Mesodermal cell (in vitro differentiated cells): Measurements from ENCODE around the gene NOCT. TPM values are rescaled to one million over a fixed set of nuclear protein-coding genes. Genes with fewer than 3 reads are reported as not detected.

Experiments
- H3K27ac ChIP-seq: 2 replicates; pipeline ENCODE4 v1.7.0; 2013; ENCODE audit warnings: mild to moderate bottlenecking, low read depth, low read length, moderate library complexity; ENCODE audit not compliant: severe bottlenecking
- H3K36me3 ChIP-seq: 2 replicates; pipeline ENCODE4 v1.7.1; 2013; ENCODE audit warnings: mild to moderate bottlenecking, low read length, moderate library complexity; ENCODE audit not compliant: control insufficient read depth, insufficient read depth
- H3K4me1 ChIP-seq: one replicate; pipeline ENCODE4 v1.7.1; 2013; ENCODE audit warnings: mild to moderate bottlenecking, low read length; ENCODE audit not compliant: insufficient read depth, control insufficient read depth, poor library complexity, severe bottlenecking
- H3K4me3 ChIP-seq: 2 replicates; pipeline ENCODE4 v1.7.0; 2013; ENCODE audit warnings: low read length, control low read depth, mild to moderate bottlenecking; ENCODE audit not compliant: insufficient read depth, poor library complexity, severe bottlenecking; ENCODE audit errors: extremely low read depth
- H3K9me3 ChIP-seq: 2 replicates; pipeline ENCODE4 v1.7.1; 2013; ENCODE audit warnings: mild to moderate bottlenecking, low read length, moderate library complexity; ENCODE audit not compliant: control insufficient read depth
- WGBS, 2 experiments: methylation state at CpG; one replicate each; pipeline ENCODE4 v1.1.5; 2013; ENCODE audit warnings: missing lambda C conversion rate in 2 of 2; ENCODE audit not compliant: insufficient coverage in 2 of 2; 5-methylcytosine and 5-hydroxymethylcytosine counted together
- polyA plus RNA-seq, 2 experiments: library from polyadenylated mRNA; stranded (reverse); fragments of 50-300 nt; gene quantifications; one replicate each; pipeline ENCODE4 v1.2.3, GENCODE V29; 2013

The NOCT gene
- polyA plus RNA-seq (2013, experiment 1 of 2) = 7.7 TPM
- polyA plus RNA-seq (2013, experiment 2 of 2) = 6.7 TPM

GRCh38 chr4:139015269-139015947 is at the start of gene NOCT:
Gene NOCT, plus strand, starts transcription at chr4:139015781. Its CDS starts 201 bp downstream, at chr4:139015982.
- Histone ChIP-seq H3K36me3 (peaks cover 9% of the 10 kb centered on the region), H3K27ac (peak within 1 kb of the TSS; percentile 100), H3K9me3 (no peaks in the 10 kb centered on the region), H3K4me1 (peaks cover 41% of the 10 kb centered on the region), H3K4me3 (peak within 1 kb of the TSS; percentile 67)
- WGBS, 2 experiments = 1% methylated on average over 55 to 62 of the region's 62 CpGs

- Histone ChIP-seq H3K9me3 (peaks cover 4% of the 10 kb centered on the region), H3K4me3 (no peak overlapping the region), H3K27ac (no peak overlapping the region), H3K4me1 (no peaks in the 10 kb centered on the region), H3K36me3 (no peaks in the 10 kb centered on the region)
- WGBS, 2 experiments = no CpG with 5 or more reads among the region's 3 CpGs
These were observed 48.3 kb upstream of the NOCT start for GRCh38 chr4:138967313-138967712.

GRCh38 chr4:138972956-138973801 is 42.4 kb upstream of the NOCT start:
- WGBS, 2 experiments = 31 to 47% methylated on average over 8 to 9 of the region's 9 CpGs
- Histone ChIP-seq H3K27ac (no peak overlapping the region), H3K4me3 (no peak overlapping the region), H3K9me3 (no peaks in the 10 kb centered on the region), H3K4me1 (peaks cover 7% of the 10 kb centered on the region), H3K36me3 (no peaks in the 10 kb centered on the region)

GRCh38 chr4:138975225-138975624 is 40.4 kb upstream of the NOCT start:
- Histone ChIP-seq H3K27ac (no peak overlapping the region), H3K4me3 (no peak overlapping the region), H3K9me3 (no peaks in the 10 kb centered on the region), H3K36me3 (no peaks in the 10 kb centered on the region), H3K4me1 (peaks cover 7% of the 10 kb centered on the region)
- 68 to 89% methylated on average over 3 of the region's 4 CpGs for WGBS, 2 experiments

GRCh38 chr4:138976526-138976925 is 39.1 kb upstream of the NOCT start:
- Histone ChIP-seq H3K4me3 (no peak overlapping the region), H3K4me1 (peaks cover 7% of the 10 kb centered on the region), H3K36me3 (no peaks in the 10 kb centered on the region), H3K27ac (no peak overlapping the region), H3K9me3 (no peaks in the 10 kb centered on the region)

GRCh38 chr4:138977524-138977923 is 38.1 kb upstream of the NOCT start:
- H3K4me1 ChIP-seq = peaks cover 11% of the 10 kb centered on the region
- H3K4me3 ChIP-seq = no peak overlapping the region
- H3K36me3 ChIP-seq = no peaks in the 10 kb centered on the region
- 80 to 85% methylated on average over 5 of the region's 6 CpGs for WGBS, 2 experiments
- H3K27ac ChIP-seq = no peak overlapping the region
- H3K9me3 ChIP-seq = no peaks in the 10 kb centered on the region

- WGBS, 2 experiments = 67 to 85% methylated on average over 4 to 5 of the region's 5 CpGs
- Histone ChIP-seq H3K9me3 (no peaks in the 10 kb centered on the region), H3K36me3 (no peaks in the 10 kb centered on the region), H3K4me3 (no peak overlapping the region), H3K27ac (no peak overlapping the region), H3K4me1 (peaks cover 15% of the 10 kb centered on the region)
These were observed 37.5 kb upstream of the NOCT start for GRCh38 chr4:138978028-138978585.

GRCh38 chr4:138978600-138978999 is 37.0 kb upstream of the NOCT start:
- H3K27ac ChIP-seq = no peak overlapping the region
- no peaks in the 10 kb centered on the region for H3K9me3 ChIP-seq
- peaks cover 10% of the 10 kb centered on the region for H3K4me1 ChIP-seq
- 100% methylated on average over 1 of the region's 3 CpGs; no CpG with 5 or more reads in 1 of the 2 experiments for WGBS, 2 experiments
- no peak overlapping the region for H3K4me3 ChIP-seq
- no peaks in the 10 kb centered on the region for H3K36me3 ChIP-seq

GRCh38 chr4:138979742-138980141 is 35.8 kb upstream of the NOCT start:
- no peak overlapping the region for H3K27ac ChIP-seq
- H3K4me1 ChIP-seq = peaks cover 7% of the 10 kb centered on the region
- WGBS, 2 experiments = no CpG with 5 or more reads among the region's 2 CpGs
- H3K9me3 ChIP-seq = no peaks in the 10 kb centered on the region
- no peak overlapping the region for H3K4me3 ChIP-seq
- no peaks in the 10 kb centered on the region for H3K36me3 ChIP-seq

GRCh38 chr4:138981930-138982390 is 33.6 kb upstream of the NOCT start:
- 83 to 90% methylated on average over 3 to 4 of the region's 4 CpGs for WGBS, 2 experiments
- Histone ChIP-seq H3K4me1 (peaks cover 7% of the 10 kb centered on the region), H3K27ac (peak overlapping the region; percentile 19), H3K36me3 (no peaks in the 10 kb centered on the region), H3K9me3 (no peaks in the 10 kb centered on the region), H3K4me3 (no peak overlapping the region)
